Fibroblast of pulmonary artery (primary cell): ENCODE measurements around the gene ZNF599.

Source experiments
- DNase-seq: peaks from one replicate; pipeline ENCODE4 v3.0.0-alpha.2; 2010; ENCODE audit warnings: low read depth
- H3K4me3 ChIP-seq: replicated peaks from 2 replicates; pipeline ENCODE4 v1.5.1; 2011; ENCODE audit warnings: low read depth, mild to moderate bottlenecking, control low read depth, low read length, moderate library complexity
- TF ChIP-seq, protein P1 (sequence below): IDR thresholded peaks from 2 replicates; pipeline ENCODE4 v1.5.1; 2011; ENCODE audit warnings: mild to moderate bottlenecking, control low read depth, low read length, inconsistent platforms; ENCODE audit errors: missing control alignments

The ZNF599 gene

DNA sequence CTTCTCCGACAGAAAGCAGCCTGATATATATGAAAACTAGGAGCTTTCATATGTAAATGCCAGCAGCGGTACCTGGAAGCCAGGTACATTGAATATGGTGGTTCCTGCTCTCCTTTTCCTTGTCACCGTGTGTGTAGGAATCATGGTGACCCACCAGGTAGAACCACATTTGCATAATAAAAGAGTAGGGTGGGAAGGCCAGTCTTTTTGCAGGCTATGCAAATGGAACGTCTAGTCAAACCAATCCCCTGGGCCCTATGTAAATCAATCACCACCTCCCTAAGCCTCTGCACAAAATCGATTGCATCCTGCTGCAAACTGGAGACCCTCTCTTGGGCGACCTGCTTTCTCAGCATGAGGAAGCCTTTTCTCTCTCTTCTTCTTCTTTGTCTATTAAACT lies 61.1 kb downstream of the ZNF599 start:
- TF ChIP-seq, protein P1, sequence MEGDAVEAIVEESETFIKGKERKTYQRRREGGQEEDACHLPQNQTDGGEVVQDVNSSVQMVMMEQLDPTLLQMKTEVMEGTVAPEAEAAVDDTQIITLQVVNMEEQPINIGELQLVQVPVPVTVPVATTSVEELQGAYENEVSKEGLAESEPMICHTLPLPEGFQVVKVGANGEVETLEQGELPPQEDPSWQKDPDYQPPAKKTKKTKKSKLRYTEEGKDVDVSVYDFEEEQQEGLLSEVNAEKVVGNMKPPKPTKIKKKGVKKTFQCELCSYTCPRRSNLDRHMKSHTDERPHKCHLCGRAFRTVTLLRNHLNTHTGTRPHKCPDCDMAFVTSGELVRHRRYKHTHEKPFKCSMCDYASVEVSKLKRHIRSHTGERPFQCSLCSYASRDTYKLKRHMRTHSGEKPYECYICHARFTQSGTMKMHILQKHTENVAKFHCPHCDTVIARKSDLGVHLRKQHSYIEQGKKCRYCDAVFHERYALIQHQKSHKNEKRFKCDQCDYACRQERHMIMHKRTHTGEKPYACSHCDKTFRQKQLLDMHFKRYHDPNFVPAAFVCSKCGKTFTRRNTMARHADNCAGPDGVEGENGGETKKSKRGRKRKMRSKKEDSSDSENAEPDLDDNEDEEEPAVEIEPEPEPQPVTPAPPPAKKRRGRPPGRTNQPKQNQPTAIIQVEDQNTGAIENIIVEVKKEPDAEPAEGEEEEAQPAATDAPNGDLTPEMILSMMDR: no peak
- no peak for DNase-seq
- H3K4me3 ChIP-seq: no peak overlapping the region
